Measurements from ENCODE around the gene CAMTA1.
"Not testable (repeated sequence)": the region's sequence is repeated elsewhere in the genome, so short reads cannot be mapped to it uniquely, and the experiment has no call there.

The CAMTA1 gene

GRCh38 chr1:6909857-6910256 is 124.6 kb downstream of the CAMTA1 start:
- no peak for DNase-seq

GRCh38 chr1:6911021-6911941 is 126.0 kb downstream of the CAMTA1 start:
- peak; percentile 18 for DNase-seq

- no peak for DNase-seq
These were observed 126.7 kb downstream of the CAMTA1 start for GRCh38 chr1:6911974-6912373.

GRCh38 chr1:6912518-6912917 is 127.3 kb downstream of the CAMTA1 start:
- DNase-seq = peak; percentile 47

GRCh38 chr1:6913086-6913485 is 127.8 kb downstream of the CAMTA1 start:
- DNase-seq = no peak

GRCh38 chr1:6914706-6915105 is 129.5 kb downstream of the CAMTA1 start:
- no peak for DNase-seq

- no peak for DNase-seq
These were observed 130.8 kb downstream of the CAMTA1 start for GRCh38 chr1:6915999-6916565.

GRCh38 chr1:6917067-6917466 is 131.8 kb downstream of the CAMTA1 start:
- no peak for DNase-seq

- DNase-seq = no peak
These were observed 133.1 kb downstream of the CAMTA1 start for GRCh38 chr1:6918186-6918924.

GRCh38 chr1:6918925-6919511 is 133.8 kb downstream of the CAMTA1 start:
- no peak for DNase-seq

- DNase-seq = not testable (repeated sequence)
These were observed 136.3 kb downstream of the CAMTA1 start for GRCh38 chr1:6921506-6921905.

- DNase-seq = no peak
These were observed 137.1 kb downstream of the CAMTA1 start for GRCh38 chr1:6922096-6922931.

GRCh38 chr1:6923012-6923411 is 137.8 kb downstream of the CAMTA1 start:
- no peak for DNase-seq

GRCh38 chr1:6923416-6923815 is 138.2 kb downstream of the CAMTA1 start:
- DNase-seq = no peak

- no peak for DNase-seq
These were observed 139.0 kb downstream of the CAMTA1 start for GRCh38 chr1:6923955-6924881.

GRCh38 chr1:6924891-6925290 is 139.6 kb downstream of the CAMTA1 start:
- DNase-seq = no peak

- DNase-seq = no peak
These were observed 142.4 kb downstream of the CAMTA1 start for GRCh38 chr1:6927626-6928025.

GRCh38 chr1:6928106-6928885 is 143.0 kb downstream of the CAMTA1 start:
- no peak for DNase-seq

GRCh38 chr1:6930732-6931300 is 145.6 kb downstream of the CAMTA1 start:
- no peak for DNase-seq

GRCh38 chr1:6935361-6935883 is 150.2 kb downstream of the CAMTA1 start:
- DNase-seq = no peak
